Stimulated activated CD4-positive, alpha-beta T cell treated with anti-CD3 and anti-CD28 coated beads, Interleukin-12 subunit alpha, Interleukin-12 subunit beta, amount 100 ng/mL, for 4 hours (primary cell): ENCODE results near the gene CELA2A.
A peak's percentile ranks its signal among the peaks of the same experiment; 100 is the strongest.
"Not testable (repeated sequence)": the region's sequence is repeated elsewhere in the genome, so short reads cannot be mapped to it uniquely, and the experiment has no call there.

Experiments used
- DNase-seq: peaks from one replicate; pipeline ENCODE4 v3.0.0-alpha.2; 2020

The CELA2A gene

DNA sequence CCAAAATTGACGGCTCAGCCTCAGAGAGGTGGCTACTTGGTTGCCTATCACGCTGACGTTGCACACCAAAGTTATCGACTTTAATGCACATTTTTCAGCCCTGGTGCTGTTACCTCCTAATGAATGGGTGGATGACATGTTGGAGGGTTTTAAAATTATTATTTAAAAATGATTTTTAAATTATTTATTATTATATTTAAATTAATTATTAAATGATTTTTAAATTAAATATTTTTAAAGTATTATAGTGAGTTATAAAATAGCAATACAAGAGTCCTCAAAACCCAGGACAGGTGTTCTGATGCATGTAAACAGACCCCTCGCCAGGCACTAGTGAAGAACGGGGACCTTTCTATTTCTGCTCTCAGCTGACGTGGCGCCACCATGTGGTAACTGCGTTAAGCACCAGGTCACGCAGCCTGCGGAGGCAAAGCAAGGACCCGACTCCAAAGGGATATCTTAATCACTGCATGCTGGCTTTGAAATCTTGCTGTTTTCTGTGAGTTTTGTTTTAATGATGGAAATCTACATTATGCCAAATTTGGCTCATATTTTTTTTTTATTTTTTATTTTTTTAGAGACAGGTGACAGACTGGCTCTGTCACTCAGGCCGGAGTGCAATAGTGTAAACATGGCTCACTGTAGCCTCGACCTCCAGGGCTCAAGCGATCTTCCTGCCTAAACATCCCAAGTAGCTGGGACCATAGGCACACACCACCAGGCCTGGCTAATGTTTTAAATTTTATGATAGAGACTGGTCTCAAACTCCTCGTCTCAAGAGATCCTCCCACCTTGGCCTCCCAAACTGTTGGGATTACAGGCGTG, 44.9 kb downstream of the CELA2A start:
- DNase-seq = peak; percentile 45

DNA sequence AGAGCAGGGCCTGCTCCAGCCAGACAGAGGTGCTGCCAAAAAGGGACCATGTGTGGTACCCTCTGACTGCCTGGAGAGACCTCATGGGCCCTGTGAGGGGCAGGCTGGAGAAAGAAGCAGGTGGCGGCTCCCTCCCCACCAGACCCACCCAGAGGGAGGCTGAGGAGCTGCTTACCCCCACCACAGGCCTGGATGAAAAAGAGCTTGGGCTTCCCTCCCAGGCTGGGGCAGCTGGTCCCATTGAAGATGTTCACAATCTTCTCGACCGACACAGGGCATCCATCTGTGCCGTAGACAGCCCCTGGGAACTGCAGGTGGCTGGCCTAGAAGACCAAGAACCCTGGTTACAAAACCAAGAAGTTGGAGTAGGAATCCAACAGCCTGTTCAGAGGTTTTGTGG, 47.9 kb downstream of the CELA2A start:
- DNase-seq = no peak

DNA sequence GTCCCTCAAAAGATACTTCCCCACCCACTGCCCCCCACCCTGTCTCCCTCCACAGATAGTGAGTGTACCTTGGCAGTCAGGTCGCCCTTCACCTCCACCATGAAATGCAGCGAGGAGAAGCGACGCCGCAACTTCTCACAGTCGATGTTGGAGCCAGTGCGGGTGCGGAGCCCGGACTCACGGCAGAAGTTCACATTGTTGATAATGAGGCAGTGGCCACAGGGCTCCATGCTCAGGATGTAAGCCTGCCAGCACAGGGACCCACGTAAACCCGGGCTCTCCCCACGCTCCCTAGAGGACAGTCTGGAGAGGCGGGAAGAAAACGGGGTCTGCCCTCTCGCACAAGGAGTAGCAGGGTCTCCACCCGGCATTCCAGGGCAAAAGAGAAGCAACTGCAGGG, 50.3 kb downstream of the CELA2A start:
- no peak for DNase-seq

DNA sequence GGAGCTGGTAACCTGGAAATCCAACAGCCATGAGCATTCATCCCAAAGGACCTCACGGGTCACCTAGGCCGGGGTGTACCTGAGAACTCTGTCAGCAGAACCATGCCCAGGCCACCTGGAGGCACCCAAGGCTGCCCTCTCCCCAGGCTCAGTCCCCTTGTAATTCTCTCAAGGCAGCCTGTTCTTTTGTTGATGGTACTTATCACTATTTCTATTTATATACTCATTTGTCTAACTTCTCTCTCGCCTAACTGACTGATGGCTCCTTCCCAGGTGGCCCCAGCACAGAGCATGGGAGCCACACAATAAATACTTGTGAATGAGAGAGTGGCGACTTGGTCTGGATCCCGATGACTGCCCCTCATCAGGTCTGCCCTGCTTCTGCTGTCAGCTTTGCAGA, 50.7 kb downstream of the CELA2A start:
- no peak for DNase-seq

DNA sequence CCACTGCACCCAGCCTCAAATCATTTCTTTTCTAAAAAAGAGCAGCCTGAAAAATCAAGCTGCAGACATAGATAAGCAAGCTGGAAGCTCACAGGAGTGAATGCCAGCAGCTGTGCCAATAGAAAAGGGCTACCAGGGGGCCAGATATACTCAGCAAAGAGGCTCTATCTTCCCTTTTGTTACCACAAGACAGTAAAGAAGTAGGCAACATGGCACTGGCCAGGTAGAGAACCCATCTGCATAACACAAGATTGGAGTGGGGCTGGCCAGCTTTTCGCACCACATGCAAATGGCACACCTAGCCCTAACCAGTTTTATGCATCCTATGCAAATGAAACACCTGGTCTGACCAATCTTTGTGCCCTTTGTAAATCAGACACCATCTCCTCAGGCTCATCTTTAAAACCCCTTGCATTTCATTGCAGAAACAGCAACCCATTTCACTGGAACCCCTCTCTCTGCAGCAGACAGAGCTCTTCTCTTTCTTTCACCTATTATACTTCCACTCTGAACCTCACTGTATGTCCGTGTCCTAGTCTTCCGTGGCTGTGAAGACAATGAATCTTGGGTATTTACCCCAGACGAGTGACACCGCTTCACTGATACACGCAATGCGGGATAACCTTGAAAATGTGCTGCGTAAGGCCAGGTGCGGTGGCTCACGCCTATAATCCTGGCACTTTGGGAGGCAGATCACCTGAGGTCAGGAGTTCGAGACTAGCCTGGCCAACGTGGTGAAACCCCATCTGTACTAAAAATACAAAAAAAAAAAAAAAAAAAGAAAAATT, 52.4 kb downstream of the CELA2A start:
- no peak for DNase-seq

DNA sequence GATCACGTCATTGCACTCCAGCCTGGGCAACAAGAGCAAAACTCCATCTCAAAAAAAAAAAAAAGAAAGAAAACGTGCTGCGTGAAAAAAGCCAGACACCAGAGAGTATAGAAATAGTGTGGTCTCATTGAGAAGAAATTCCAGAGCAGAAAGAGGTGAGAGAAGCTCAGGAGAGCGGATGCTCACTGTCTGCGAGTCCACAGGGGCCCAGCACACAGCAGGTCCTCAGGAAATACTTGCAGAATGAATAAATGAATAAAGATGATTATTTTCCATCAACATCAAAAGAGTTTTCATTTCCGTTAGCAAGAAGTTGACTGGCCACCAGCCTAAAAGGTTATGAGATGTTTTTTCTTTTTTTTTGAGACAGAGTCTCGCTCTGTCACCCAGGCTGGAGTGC, 53.1 kb downstream of the CELA2A start:
- no peak for DNase-seq

DNA sequence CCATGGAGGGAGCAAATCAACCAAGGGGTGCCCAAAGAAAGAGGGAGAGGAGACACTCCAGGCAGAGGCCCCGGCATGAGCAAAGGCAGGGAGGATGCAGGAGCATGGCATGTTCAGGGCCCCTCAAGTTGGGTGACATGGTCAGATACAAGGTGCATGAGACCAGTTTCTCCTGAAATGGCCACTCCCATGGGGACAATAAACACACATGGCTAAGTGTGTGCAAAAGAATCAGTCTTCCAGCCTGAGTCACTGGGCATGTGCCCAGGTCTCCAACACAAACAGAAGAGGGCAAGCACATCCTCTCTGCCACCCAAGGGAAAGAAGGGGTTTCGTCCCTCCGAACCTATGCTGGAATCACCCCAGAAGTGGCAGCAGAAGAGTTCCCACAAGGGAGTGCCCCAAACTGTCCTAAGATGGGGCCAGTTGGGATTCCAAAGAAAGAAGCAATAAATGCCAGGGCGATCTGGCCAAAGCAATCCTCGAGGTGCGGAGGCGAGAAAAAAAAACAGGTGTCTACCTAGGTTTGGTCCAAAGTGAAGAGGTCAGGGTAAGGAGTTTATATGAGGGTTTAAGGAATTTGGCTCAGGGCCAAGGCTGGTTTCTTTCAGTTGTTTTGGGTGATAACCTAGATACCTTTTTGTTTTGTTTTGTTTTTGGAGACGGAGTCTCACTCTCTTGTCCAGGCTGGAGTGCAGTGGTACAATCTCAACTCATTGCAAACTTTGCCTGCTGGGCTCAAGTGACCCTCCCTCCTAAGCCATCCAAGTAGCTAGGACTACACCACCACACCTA, 54.3 kb downstream of the CELA2A start:
- no peak for DNase-seq

DNA sequence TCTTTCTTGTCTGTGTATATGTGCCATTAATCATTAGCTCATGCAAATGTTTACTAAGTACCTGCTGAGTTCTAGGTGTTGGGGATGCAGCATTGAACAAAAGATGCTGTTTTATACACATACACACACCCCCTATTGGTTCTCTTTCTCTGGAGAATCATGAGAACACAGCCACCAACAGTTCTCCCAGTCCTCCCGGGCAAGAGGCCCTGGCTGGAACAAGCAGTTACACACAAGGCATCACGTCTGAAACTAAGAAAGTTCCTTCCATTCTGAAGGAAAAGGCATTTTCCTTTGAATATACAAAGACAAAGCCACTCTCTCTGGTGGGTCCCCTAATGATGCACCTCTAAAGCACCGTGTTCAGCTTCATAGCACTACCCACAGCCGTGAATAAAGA, 56.7 kb downstream of the CELA2A start:
- DNase-seq = no peak

DNA sequence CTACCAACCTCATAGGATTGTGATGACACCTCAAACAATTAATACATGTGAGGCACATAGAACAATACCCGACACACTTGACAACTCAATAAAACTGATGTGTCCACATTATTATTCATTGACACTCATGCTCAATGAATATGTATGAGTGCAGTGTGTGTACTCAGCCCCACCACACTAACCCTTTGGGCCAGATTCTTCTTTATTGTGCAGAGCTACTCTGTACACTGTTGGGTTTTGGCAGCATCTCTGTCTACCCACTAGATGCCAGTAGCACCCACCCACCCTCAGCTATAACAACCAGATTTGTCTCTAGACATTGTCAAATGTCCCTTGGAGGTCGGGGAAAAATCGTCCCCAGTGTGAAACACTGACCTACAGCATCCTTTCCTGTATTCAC, 57.4 kb downstream of the CELA2A start:
- DNase-seq = no peak

DNA sequence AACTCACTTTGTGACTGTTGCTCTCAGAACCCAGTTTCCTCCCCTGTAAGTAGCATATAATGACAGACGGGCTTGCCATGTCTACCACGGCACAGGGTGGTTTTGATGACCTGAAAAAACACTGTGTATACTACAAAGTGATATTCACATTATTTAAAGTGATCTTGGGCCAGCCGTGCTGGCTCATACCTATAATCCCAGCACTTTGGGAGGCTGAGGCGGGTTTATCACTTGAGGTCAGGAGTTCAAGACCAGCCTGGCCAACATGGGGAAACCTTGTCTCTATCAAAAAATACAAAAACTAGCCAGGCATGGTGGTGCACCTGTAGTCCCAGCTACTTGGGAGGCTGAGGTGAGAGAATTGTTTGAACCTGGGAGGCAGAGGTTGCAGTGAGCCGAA, 58.0 kb downstream of the CELA2A start:
- DNase-seq = not testable (repeated sequence)

DNA sequence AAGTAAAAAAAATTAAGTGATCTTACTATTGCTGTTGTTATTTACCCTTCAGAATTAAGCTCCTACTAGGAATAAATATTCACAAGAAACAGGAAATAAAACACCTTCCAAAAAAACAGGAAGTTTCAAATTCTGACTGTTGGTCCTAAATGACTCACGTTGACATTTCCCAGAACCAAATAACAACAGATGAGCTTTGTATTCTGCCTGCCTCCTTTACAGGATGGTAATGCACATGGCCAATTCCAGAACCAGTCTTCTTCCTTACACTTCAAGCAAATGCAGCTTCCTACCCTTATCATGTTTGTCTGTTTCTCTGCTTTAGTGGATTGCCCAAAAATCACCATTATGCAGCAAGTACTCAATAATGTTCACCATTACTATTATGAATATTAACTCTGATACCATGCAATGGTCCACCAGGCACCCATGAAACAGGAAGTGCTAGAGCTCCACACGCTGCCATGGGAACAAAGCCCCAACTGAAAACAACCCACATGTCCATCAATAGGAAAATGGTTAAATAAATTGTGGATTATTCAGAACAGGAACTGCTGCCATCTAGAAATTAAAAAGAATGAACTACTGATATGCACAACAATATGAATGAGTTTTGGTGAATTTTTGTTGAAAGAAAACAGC, 58.6 kb downstream of the CELA2A start:
- DNase-seq = no peak

DNA sequence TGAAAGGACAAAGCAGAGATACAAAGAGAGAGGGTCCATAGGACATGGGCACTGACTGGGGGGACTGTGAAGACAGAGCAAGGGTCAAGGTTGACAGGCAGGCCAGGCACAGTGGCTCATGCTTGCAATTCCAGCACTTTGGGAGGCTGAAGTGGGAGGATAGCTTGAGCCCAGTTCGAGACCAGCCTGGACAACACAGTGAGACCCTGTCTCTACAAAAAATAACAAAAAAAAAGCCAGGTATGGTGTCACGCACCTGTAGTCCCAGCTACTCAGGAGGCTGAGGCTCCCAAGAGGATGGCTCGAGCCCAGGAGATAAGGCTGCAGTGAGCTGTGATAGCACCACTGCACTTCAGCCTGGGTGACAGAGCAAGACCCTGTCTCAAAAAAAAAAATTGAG, 63.1 kb downstream of the CELA2A start:
- no peak for DNase-seq

DNA sequence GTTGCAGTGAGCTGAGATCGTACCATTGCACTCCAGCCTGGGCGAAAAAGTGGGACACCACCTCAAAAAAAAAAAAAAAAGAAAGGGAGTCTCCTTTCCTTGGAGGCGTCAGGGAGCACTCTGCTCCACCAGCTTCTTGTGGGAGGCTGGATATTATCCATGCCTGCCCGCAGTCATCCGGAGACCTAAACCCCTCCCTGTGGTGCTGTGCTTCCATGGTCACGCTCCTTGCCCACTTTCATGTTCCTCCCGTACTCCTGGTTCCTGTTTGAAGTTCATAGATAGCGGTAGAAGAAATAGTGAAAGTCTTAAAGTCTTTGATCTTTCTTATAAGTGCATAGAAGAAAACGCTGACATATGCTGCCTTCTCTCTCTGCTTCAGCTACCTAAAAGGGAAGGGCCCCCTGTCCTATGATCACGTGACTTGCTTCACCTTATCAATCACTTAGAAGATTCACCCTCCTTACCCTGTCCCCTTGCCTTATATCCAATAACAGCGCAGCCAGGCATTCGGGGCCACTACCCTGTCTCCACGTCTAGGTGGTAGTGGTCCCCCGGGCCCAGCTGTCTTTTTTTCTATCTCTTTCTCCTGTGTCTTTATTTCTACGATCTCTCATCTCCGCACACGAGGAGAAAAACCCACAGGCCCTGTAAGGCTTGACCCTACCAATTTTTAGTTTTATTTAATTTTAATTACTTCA, 64.8 kb downstream of the CELA2A start:
- DNase-seq = not testable (repeated sequence)
